Measurements from ENCODE around the gene CHTF18.
"Not testable (repeated sequence)": the region's sequence is repeated elsewhere in the genome, so short reads cannot be mapped to it uniquely, and the experiment has no call there.

The CHTF18 gene

GRCh38 chr16:830871-831570 lies 42.6 kb downstream of the CHTF18 start:
- DNase-seq (ENCODE audit: low spot score), result no peak

GRCh38 chr16:831571-832413 lies 43.4 kb downstream of the CHTF18 start:
- DNase-seq (ENCODE audit: low spot score), result no peak

- no peak for DNase-seq (ENCODE audit: low spot score)
Measured at GRCh38 chr16:832652-833336, 44.4 kb downstream of the CHTF18 start.

GRCh38 chr16:833411-833810 lies 45.0 kb downstream of the CHTF18 start:
- DNase-seq (ENCODE audit: low spot score), result no peak

GRCh38 chr16:835373-835772 lies 47.0 kb downstream of the CHTF18 start:
- DNase-seq (ENCODE audit: low spot score), result no peak

GRCh38 chr16:836221-836620 lies 47.8 kb downstream of the CHTF18 start:
- no peak for DNase-seq (ENCODE audit: low spot score)

GRCh38 chr16:836822-837221 lies 48.4 kb downstream of the CHTF18 start:
- not testable (repeated sequence) for DNase-seq (ENCODE audit: low spot score)

GRCh38 chr16:838741-839140 lies 50.3 kb downstream of the CHTF18 start:
- no peak for DNase-seq (ENCODE audit: low spot score)

- DNase-seq (ENCODE audit: low spot score), result no peak
Measured at GRCh38 chr16:839643-840408, 51.4 kb downstream of the CHTF18 start.

GRCh38 chr16:840561-841454 lies 52.4 kb downstream of the CHTF18 start:
- no peak for DNase-seq (ENCODE audit: low spot score)

GRCh38 chr16:841455-842060 lies 53.1 kb downstream of the CHTF18 start:
- no peak for DNase-seq (ENCODE audit: low spot score)

GRCh38 chr16:842061-842476 lies 53.6 kb downstream of the CHTF18 start:
- no peak for DNase-seq (ENCODE audit: low spot score)

- DNase-seq (ENCODE audit: low spot score), result no peak
Measured at GRCh38 chr16:842711-843560, 54.5 kb downstream of the CHTF18 start.

GRCh38 chr16:843771-844170 lies 55.4 kb downstream of the CHTF18 start:
- no peak for DNase-seq (ENCODE audit: low spot score)

GRCh38 chr16:844638-845350 lies 56.4 kb downstream of the CHTF18 start:
- DNase-seq (ENCODE audit: low spot score), result no peak

- DNase-seq (ENCODE audit: low spot score), result no peak
Measured at GRCh38 chr16:845351-845745, 56.9 kb downstream of the CHTF18 start.

GRCh38 chr16:847151-847550 lies 58.7 kb downstream of the CHTF18 start:
- DNase-seq (ENCODE audit: low spot score), result no peak

Measured in germinal center (tissue), 1 donor.